Astrocyte (in vitro differentiated cells and primary cell): Measurements from ENCODE around the gene SPATA2. TPM values are rescaled to one million over a fixed set of nuclear protein-coding genes. Genes with fewer than 3 reads are reported as not detected.

Experiments
- DNase-seq: peaks from one replicate; pipeline ENCODE4 v3.0.0-alpha.2; 2010; ENCODE audit warnings: low read depth
- FAIRE-seq: peaks from 2 replicates; lab custom pipeline; 2011; peaks lifted over from hg19 to GRCh38; lab: Jason Lieb, UNC
- H2AFZ ChIP-seq: 2 replicates; pipeline ENCODE4 v1.6.0; 2012; ENCODE audit warnings: low read depth, low read length, inconsistent platforms
- H3K27ac ChIP-seq: 2 replicates; pipeline ENCODE4 v1.5.1; 2011; ENCODE audit warnings: low read depth, low read length, inconsistent platforms
- H3K27me3 ChIP-seq: 2 replicates; pipeline ENCODE4 v1.6.0; 2011; ENCODE audit warnings: low read length, inconsistent platforms; ENCODE audit not compliant: insufficient read depth
- H3K36me3 ChIP-seq: 2 replicates; pipeline ENCODE4 v1.5.1; 2011; ENCODE audit warnings: low read length, inconsistent platforms; ENCODE audit not compliant: insufficient read depth
- H3K4me1 ChIP-seq: 2 replicates; pipeline ENCODE4 v1.5.1; 2011; ENCODE audit warnings: low read length, inconsistent platforms; ENCODE audit not compliant: insufficient read depth
- H3K4me2 ChIP-seq: 2 replicates; pipeline ENCODE4 v1.6.0; 2012; ENCODE audit warnings: low read length, inconsistent platforms
- H3K4me3 ChIP-seq: 2 replicates; pipeline ENCODE4 v1.5.1; 2011; ENCODE audit warnings: low read depth, mild to moderate bottlenecking, low read length, inconsistent platforms; ENCODE audit not compliant: insufficient read depth
- H3K79me2 ChIP-seq: 2 replicates; pipeline ENCODE4 v1.6.0; 2012; ENCODE audit warnings: mild to moderate bottlenecking, low read length, inconsistent platforms; ENCODE audit not compliant: insufficient read depth
- H3K9ac ChIP-seq: 2 replicates; pipeline ENCODE4 v1.6.0; 2012; ENCODE audit warnings: mild to moderate bottlenecking, low read length, inconsistent platforms
- H3K9me3 ChIP-seq: 2 replicates; pipeline ENCODE4 v1.5.1; 2012; ENCODE audit warnings: low read depth, mild to moderate bottlenecking, low read length, inconsistent platforms; ENCODE audit not compliant: insufficient read depth
- H4K20me1 ChIP-seq: 2 replicates; pipeline ENCODE4 v1.6.0; 2012; ENCODE audit warnings: low read length, inconsistent platforms; ENCODE audit not compliant: insufficient read depth
- H3K27ac Mint-ChIP-seq: one replicate; pipeline ENCODE4 v1.8.0; 2021; ENCODE audit warnings: mild to moderate bottlenecking, mixed read lengths; ENCODE audit not compliant: unreplicated experiment
- H3K27me3 Mint-ChIP-seq: one replicate; pipeline ENCODE4 v1.8.0; 2021; ENCODE audit warnings: low read depth, mixed read lengths; ENCODE audit not compliant: unreplicated experiment
- H3K36me3 Mint-ChIP-seq: one replicate; pipeline ENCODE4 v1.8.0; 2021; ENCODE audit warnings: low read depth, mixed read lengths; ENCODE audit not compliant: unreplicated experiment
- H3K4me1 Mint-ChIP-seq: one replicate; pipeline ENCODE4 v1.8.0; 2021; ENCODE audit warnings: low read depth, mixed read lengths; ENCODE audit not compliant: unreplicated experiment
- H3K4me3 Mint-ChIP-seq: one replicate; pipeline ENCODE4 v1.8.0; 2021; ENCODE audit warnings: mild to moderate bottlenecking, moderate library complexity, mixed read lengths; ENCODE audit not compliant: unreplicated experiment
- H3K9me3 Mint-ChIP-seq: one replicate; pipeline ENCODE4 v1.8.0; 2021; ENCODE audit warnings: mild to moderate bottlenecking, mixed read lengths; ENCODE audit not compliant: unreplicated experiment
- EZH2 ChIP-seq: IDR thresholded peaks from 2 replicates; pipeline ENCODE4 v1.6.1; 2012; ENCODE audit warnings: mild to moderate bottlenecking, low read length, inconsistent platforms; ENCODE audit not compliant: insufficient read depth
- total RNA-seq: library from RNA; stranded (reverse); gene quantifications from 2 replicates; pipeline ENCODE4 v1.2.1, GENCODE V29; 2021
- TF ChIP-seq, protein P1 (sequence below): IDR thresholded peaks from 2 replicates; pipeline ENCODE4 v1.5.1; 2011; ENCODE audit warnings: low read depth, mild to moderate bottlenecking, inconsistent platforms, low read length, moderate library complexity; ENCODE audit not compliant: insufficient read depth

The SPATA2 gene
- total RNA-seq, 1 donor from 2014 or later: 7.3 TPM

GRCh38 chr20:49868538-49868937 lies 46.8 kb downstream of the SPATA2 start:
- peaks cover 10% of the 10 kb centered on the region for H3K4me1 Mint-ChIP-seq
- H2AFZ ChIP-seq: no peak overlapping the region
- no peak overlapping the region for H3K4me3 Mint-ChIP-seq
- no peak overlapping the region for H3K27ac Mint-ChIP-seq
- no peaks in the 10 kb centered on the region for H3K9me3 Mint-ChIP-seq
- no peaks in the 10 kb centered on the region for H4K20me1 ChIP-seq
- H3K27ac ChIP-seq: no peak overlapping the region
- no peak overlapping the region for H3K4me3 ChIP-seq
- no peak for TF ChIP-seq EZH2
- no peak for FAIRE-seq
- no peaks in the 10 kb centered on the region for H3K36me3 ChIP-seq
- H3K79me2 ChIP-seq: no peaks in the 10 kb centered on the region
- no peaks in the 10 kb centered on the region for H3K4me1 ChIP-seq
- no peak overlapping the region for H3K4me2 ChIP-seq
- H3K27me3 Mint-ChIP-seq: no peaks in the 10 kb centered on the region
- H3K27me3 ChIP-seq: no peaks in the 10 kb centered on the region
- H3K36me3 Mint-ChIP-seq: peaks cover 6% of the 10 kb centered on the region
- no peak for DNase-seq
- no peaks in the 10 kb centered on the region for H3K9me3 ChIP-seq
- no peak overlapping the region for H3K9ac ChIP-seq

- no peak for FAIRE-seq
- H3K27ac Mint-ChIP-seq: no peak overlapping the region
Measured at GRCh38 chr20:49867453-49868215, 47.7 kb downstream of the SPATA2 start.

GRCh38 chr20:49866051-49866450 lies 49.3 kb downstream of the SPATA2 start:
- Histone ChIP-seq H3K4me2 (no peak overlapping the region), H3K27me3 (no peaks in the 10 kb centered on the region), H3K4me3 (no peak overlapping the region), H3K36me3 (peaks cover 2% of the 10 kb centered on the region), H3K9me3 (no peaks in the 10 kb centered on the region), H3K79me2 (no peaks in the 10 kb centered on the region), H4K20me1 (no peaks in the 10 kb centered on the region), H2AFZ (no peak overlapping the region), H3K9ac (no peak overlapping the region), H3K4me1 (no peaks in the 10 kb centered on the region), H3K27ac (no peak overlapping the region)
- FAIRE-seq (no peak), DNase-seq (no peak)
- no peak for TF ChIP-seq EZH2
- TF ChIP-seq, protein P1, sequence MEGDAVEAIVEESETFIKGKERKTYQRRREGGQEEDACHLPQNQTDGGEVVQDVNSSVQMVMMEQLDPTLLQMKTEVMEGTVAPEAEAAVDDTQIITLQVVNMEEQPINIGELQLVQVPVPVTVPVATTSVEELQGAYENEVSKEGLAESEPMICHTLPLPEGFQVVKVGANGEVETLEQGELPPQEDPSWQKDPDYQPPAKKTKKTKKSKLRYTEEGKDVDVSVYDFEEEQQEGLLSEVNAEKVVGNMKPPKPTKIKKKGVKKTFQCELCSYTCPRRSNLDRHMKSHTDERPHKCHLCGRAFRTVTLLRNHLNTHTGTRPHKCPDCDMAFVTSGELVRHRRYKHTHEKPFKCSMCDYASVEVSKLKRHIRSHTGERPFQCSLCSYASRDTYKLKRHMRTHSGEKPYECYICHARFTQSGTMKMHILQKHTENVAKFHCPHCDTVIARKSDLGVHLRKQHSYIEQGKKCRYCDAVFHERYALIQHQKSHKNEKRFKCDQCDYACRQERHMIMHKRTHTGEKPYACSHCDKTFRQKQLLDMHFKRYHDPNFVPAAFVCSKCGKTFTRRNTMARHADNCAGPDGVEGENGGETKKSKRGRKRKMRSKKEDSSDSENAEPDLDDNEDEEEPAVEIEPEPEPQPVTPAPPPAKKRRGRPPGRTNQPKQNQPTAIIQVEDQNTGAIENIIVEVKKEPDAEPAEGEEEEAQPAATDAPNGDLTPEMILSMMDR: no peak
- Mint-ChIP-seq H3K9me3 (no peaks in the 10 kb centered on the region), H3K27ac (no peak overlapping the region), H3K4me1 (peaks cover 13% of the 10 kb centered on the region), H3K36me3 (peaks cover 9% of the 10 kb centered on the region), H3K4me3 (no peak overlapping the region), H3K27me3 (no peaks in the 10 kb centered on the region)

More at GRCh38 chr20:49867453-49868215, 47.7 kb downstream of the SPATA2 start:
- Mint-ChIP-seq H3K9me3 (no peaks in the 10 kb centered on the region), H3K36me3 (peaks cover 6% of the 10 kb centered on the region), H3K4me3 (no peak overlapping the region), H3K4me1 (peaks cover 10% of the 10 kb centered on the region), H3K27me3 (no peaks in the 10 kb centered on the region)
- H4K20me1 ChIP-seq: no peaks in the 10 kb centered on the region
- H3K79me2 ChIP-seq: no peaks in the 10 kb centered on the region
- H2AFZ ChIP-seq: no peak overlapping the region
- H3K4me1 ChIP-seq: no peaks in the 10 kb centered on the region
- H3K27ac ChIP-seq: no peak overlapping the region
- no peak overlapping the region for H3K4me3 ChIP-seq
- no peak overlapping the region for H3K9ac ChIP-seq
- TF ChIP-seq EZH2: no peak
- TF ChIP-seq, protein P1: no peak
- DNase-seq: no peak
- peaks cover 2% of the 10 kb centered on the region for H3K36me3 ChIP-seq
- no peak overlapping the region for H3K4me2 ChIP-seq
- H3K9me3 ChIP-seq: no peaks in the 10 kb centered on the region
- no peaks in the 10 kb centered on the region for H3K27me3 ChIP-seq
